ENCODE measurements around the gene MYOC. TPM values are rescaled to one million over a fixed set of nuclear protein-coding genes. Genes with fewer than 3 reads are reported as not detected.

MYOC gene
- total RNA-seq, 1 experiment from 2014 or later = not detected

DNA sequence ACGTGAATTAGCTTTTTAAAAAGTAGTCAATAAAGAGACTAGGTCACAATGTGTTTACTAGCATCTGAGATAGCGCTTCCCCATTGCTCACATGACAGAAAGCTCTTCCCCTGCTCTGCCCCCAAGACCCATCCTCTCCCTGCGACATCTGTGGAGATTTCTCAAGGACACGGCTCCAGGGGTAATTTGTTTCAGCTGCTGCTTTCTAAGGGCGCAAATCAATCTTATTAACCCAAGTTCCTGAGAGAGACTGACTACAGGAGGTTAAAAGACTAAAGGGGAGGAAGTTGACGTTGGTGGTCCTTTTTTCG, 30.4 kb downstream of the MYOC start, which contains the start of gene MYOCOS:
TSS of gene MYOCOS (plus strand) at position 92 of the 311 bp plus-strand sequence. CDS start 1,641 bp downstream, outside the sequence.
- H3K27ac ChIP-seq (ENCODE audit: low read depth, low read length) = no peak within 1 kb of the TSS
- H3K9me2 ChIP-seq (ENCODE audit: insufficient read depth) = no peaks in the 10 kb centered on the region
- no peaks in the 10 kb centered on the region for H3K79me2 ChIP-seq (ENCODE audit: insufficient read depth, low read length)
- H3K9ac ChIP-seq (ENCODE audit: low read length) = no peak within 1 kb of the TSS
- TF ChIP-seq POLR2A (IDR thresholded peaks at IDR 0.05; ENCODE audit: borderline replicate concordance, extremely low read depth, insufficient read depth, insufficient read length) (no peak), EZH2phosphoT487 (IDR thresholded peaks at IDR 0.05; ENCODE audit: borderline replicate concordance) (no peak), ZFX (IDR thresholded peaks at IDR 0.05) (no peak), ELF1 (IDR thresholded peaks at IDR 0.05; ENCODE audit: borderline replicate concordance, low read depth) (no peak), CBX3 (IDR thresholded peaks at IDR 0.05; ENCODE audit: low read depth) (no peak), CTCF (IDR thresholded peaks at IDR 0.05 in 2 of 3, conservative IDR thresholded peaks at IDR 0.05 in 1 of 3; ENCODE audit: borderline replicate concordance in 1 of 3, insufficient read depth in 1 of 3, low read depth in 2 of 3, low read length in 2 of 3) (no peak), ZNF274 (IDR thresholded peaks at IDR 0.05; ENCODE audit: low read depth, low read length) (no peak), SIN3A (IDR thresholded peaks at IDR 0.05; ENCODE audit: low read depth) (no peak), ATF3 (IDR thresholded peaks at IDR 0.05) (no peak), RAD21 (IDR thresholded peaks at IDR 0.05; ENCODE audit: low read depth) (no peak), TCF7L2 (IDR thresholded peaks at IDR 0.05; ENCODE audit: borderline replicate concordance, extremely low read depth, insufficient read depth, insufficient read length) (no peak), EGR1 (IDR thresholded peaks at IDR 0.05; ENCODE audit: low read depth) (no peak), YY1 (IDR thresholded peaks at IDR 0.05; ENCODE audit: extremely low read depth, insufficient replicate concordance, low read depth, low read length) (no peak), POLR2AphosphoS5 (IDR thresholded peaks at IDR 0.05; ENCODE audit: low read depth, low read length) (no peak)
- TF ChIP-seq, protein P1, sequence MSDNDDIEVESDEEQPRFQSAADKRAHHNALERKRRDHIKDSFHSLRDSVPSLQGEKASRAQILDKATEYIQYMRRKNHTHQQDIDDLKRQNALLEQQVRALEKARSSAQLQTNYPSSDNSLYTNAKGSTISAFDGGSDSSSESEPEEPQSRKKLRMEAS (IDR thresholded peaks at IDR 0.05) = no peak
- TF ChIP-seq, protein P2, sequence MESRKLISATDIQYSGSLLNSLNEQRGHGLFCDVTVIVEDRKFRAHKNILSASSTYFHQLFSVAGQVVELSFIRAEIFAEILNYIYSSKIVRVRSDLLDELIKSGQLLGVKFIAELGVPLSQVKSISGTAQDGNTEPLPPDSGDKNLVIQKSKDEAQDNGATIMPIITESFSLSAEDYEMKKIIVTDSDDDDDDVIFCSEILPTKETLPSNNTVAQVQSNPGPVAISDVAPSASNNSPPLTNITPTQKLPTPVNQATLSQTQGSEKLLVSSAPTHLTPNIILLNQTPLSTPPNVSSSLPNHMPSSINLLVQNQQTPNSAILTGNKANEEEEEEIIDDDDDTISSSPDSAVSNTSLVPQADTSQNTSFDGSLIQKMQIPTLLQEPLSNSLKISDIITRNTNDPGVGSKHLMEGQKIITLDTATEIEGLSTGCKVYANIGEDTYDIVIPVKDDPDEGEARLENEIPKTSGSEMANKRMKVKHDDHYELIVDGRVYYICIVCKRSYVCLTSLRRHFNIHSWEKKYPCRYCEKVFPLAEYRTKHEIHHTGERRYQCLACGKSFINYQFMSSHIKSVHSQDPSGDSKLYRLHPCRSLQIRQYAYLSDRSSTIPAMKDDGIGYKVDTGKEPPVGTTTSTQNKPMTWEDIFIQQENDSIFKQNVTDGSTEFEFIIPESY (IDR thresholded peaks at IDR 0.05; ENCODE audit: extremely low read depth, insufficient replicate concordance, low read length) = no peak
- TF ChIP-seq, protein P3, sequence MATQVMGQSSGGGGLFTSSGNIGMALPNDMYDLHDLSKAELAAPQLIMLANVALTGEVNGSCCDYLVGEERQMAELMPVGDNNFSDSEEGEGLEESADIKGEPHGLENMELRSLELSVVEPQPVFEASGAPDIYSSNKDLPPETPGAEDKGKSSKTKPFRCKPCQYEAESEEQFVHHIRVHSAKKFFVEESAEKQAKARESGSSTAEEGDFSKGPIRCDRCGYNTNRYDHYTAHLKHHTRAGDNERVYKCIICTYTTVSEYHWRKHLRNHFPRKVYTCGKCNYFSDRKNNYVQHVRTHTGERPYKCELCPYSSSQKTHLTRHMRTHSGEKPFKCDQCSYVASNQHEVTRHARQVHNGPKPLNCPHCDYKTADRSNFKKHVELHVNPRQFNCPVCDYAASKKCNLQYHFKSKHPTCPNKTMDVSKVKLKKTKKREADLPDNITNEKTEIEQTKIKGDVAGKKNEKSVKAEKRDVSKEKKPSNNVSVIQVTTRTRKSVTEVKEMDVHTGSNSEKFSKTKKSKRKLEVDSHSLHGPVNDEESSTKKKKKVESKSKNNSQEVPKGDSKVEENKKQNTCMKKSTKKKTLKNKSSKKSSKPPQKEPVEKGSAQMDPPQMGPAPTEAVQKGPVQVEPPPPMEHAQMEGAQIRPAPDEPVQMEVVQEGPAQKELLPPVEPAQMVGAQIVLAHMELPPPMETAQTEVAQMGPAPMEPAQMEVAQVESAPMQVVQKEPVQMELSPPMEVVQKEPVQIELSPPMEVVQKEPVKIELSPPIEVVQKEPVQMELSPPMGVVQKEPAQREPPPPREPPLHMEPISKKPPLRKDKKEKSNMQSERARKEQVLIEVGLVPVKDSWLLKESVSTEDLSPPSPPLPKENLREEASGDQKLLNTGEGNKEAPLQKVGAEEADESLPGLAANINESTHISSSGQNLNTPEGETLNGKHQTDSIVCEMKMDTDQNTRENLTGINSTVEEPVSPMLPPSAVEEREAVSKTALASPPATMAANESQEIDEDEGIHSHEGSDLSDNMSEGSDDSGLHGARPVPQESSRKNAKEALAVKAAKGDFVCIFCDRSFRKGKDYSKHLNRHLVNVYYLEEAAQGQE (IDR thresholded peaks at IDR 0.05; ENCODE audit: low read depth) = no peak
- DNase-seq (ENCODE audit: low read depth, low spot score) = no peak
- no TSS peak for BruUV-seq (replicated peaks)
- no peaks in the 10 kb centered on the region for H3K36me3 ChIP-seq (ENCODE audit: control insufficient read depth in 1 of 2, insufficient read depth in 2 of 2, low read length in 2 of 2)
- no peak within 1 kb of the TSS for H3K4me2 ChIP-seq (ENCODE audit: low read length)
- RAD21 ChIA-PET (ENCODE audit: low non-redundant PET in 1 of 2, low total read pairs in 2 of 2, uncharacterized antibody in 2 of 2, unreplicated experiment in 2 of 2) = interaction anchor here in 1 of 2 experiments (0.5 kb wide), 1 partner anchor 108 kb away, joined by 3 read pairs; no protein-coding TSS in a partner anchor
- ATAC-seq = no peak
- intact Hi-C loops (cut with micrococcal nuclease) = no loop called here
- H3K27me3 ChIP-seq (ENCODE audit: insufficient read depth, low read length) = 0 out of 2 replicates have a peak, but pooled peaks cover 3% of the 10 kb centered on the region
- no peaks in the 10 kb centered on the region for H3K4me1 ChIP-seq (ENCODE audit: control insufficient read depth in 1 of 2, insufficient read depth in 2 of 2, low read length in 2 of 2)
- no peaks in the 10 kb centered on the region for H3K9me3 ChIP-seq (ENCODE audit: control insufficient read depth in 1 of 2, insufficient read depth in 1 of 2, low read depth in 1 of 2, low read length in 2 of 2)
- CTCF ChIA-PET = interaction anchor here (1.1 kb wide), 1 partner anchor 23 kb away, joined by 3 read pairs; no protein-coding TSS in a partner anchor
- no peak within 1 kb of the TSS for H2AFZ ChIP-seq (ENCODE audit: low read depth, low read length, poor library complexity, severe bottlenecking)
- POLR2A ChIA-PET = no interaction called here
- no peaks in the 10 kb centered on the region for H4K20me1 ChIP-seq (ENCODE audit: insufficient read depth)
- H3K4me3 ChIP-seq (replicated peaks in 1 of 2; ENCODE audit: low read depth in 1 of 2, low read length in 2 of 2) = no peak within 1 kb of the TSS
